ENCODE measurements around the gene NAA10. TPM values are rescaled to one million over a fixed set of nuclear protein-coding genes. Genes with fewer than 3 reads are reported as not detected.

The NAA10 gene
- total RNA-seq, 1 experiment from 2014 or later: 107 TPM

- CTCF ChIA-PET: interaction anchor here (1.1 kb wide), 1 partner anchor 86 kb away, joined by 4 read pairs; no protein-coding TSS in a partner anchor
- no peaks in the 10 kb centered on the region; the same call in 1 of the 2 replicates for H3K27me3 Mint-ChIP-seq (ENCODE audit: low read depth)
- peaks cover 9% of the 10 kb centered on the region for H3K4me1 Mint-ChIP-seq
Measured at GRCh38 chrX:153907456-153907855, 27.4 kb downstream of the NAA10 start.

GRCh38 chrX:153906126-153906917 is 28.5 kb downstream of the NAA10 start:
- Mint-ChIP-seq H3K27ac (no peak overlapping the region), H3K4me3 (no peak overlapping the region), H3K27me3 (ENCODE audit: low read depth) (no peaks in the 10 kb centered on the region; the same call in 1 of the 2 replicates), H3K9me3 (no peaks in the 10 kb centered on the region), H3K36me3 (no peaks in the 10 kb centered on the region), H3K4me1 (peaks cover 17% of the 10 kb centered on the region)
- ATAC-seq (no peak), DNase-seq (ENCODE audit: low spot score) (no peak)
- TF ChIP-seq, protein P1, sequence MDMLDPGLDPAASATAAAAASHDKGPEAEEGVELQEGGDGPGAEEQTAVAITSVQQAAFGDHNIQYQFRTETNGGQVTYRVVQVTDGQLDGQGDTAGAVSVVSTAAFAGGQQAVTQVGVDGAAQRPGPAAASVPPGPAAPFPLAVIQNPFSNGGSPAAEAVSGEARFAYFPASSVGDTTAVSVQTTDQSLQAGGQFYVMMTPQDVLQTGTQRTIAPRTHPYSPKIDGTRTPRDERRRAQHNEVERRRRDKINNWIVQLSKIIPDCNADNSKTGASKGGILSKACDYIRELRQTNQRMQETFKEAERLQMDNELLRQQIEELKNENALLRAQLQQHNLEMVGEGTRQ (CRISPR knock-in tag; IDR thresholded peaks at IDR 0.05): no peak
- no peak for TF ChIP-seq ZNF396 (CRISPR knock-in tag; IDR thresholded peaks at IDR 0.05; ENCODE audit: borderline replicate concordance)
- TF ChIP-seq, protein P2, sequence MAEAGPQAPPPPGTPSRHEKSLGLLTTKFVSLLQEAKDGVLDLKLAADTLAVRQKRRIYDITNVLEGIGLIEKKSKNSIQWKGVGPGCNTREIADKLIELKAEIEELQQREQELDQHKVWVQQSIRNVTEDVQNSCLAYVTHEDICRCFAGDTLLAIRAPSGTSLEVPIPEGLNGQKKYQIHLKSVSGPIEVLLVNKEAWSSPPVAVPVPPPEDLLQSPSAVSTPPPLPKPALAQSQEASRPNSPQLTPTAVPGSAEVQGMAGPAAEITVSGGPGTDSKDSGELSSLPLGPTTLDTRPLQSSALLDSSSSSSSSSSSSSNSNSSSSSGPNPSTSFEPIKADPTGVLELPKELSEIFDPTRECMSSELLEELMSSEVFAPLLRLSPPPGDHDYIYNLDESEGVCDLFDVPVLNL (CRISPR knock-in tag; IDR thresholded peaks at IDR 0.05; ENCODE audit: borderline replicate concordance, low read depth): no peak
- TF ChIP-seq AFF4 (CRISPR knock-in tag; IDR thresholded peaks at IDR 0.05; ENCODE audit: borderline replicate concordance): no peak
- TF ChIP-seq ZNF671 (CRISPR knock-in tag; IDR thresholded peaks at IDR 0.05): no peak
- TF ChIP-seq OVOL2 (CRISPR knock-in tag; IDR thresholded peaks at IDR 0.05; ENCODE audit: borderline replicate concordance): no peak
- no peak for TF ChIP-seq ELF4 (CRISPR knock-in tag; IDR thresholded peaks at IDR 0.05; ENCODE audit: low read depth)
- no peak for TF ChIP-seq CREM (CRISPR knock-in tag; IDR thresholded peaks at IDR 0.05)
- POLR2A ChIA-PET: no interaction called here
- CTCF ChIA-PET: interaction anchor here (0.6 to 1.7 kb wide), 3 partner anchors 41 to 99 kb away, joined by 4 to 6 read pairs (median 4); no protein-coding TSS in a partner anchor

More at GRCh38 chrX:153907456-153907855, 27.4 kb downstream of the NAA10 start:
- POLR2A ChIA-PET: no interaction called here
- ATAC-seq (no peak), DNase-seq (ENCODE audit: low spot score) (no peak)
- Mint-ChIP-seq H3K4me3 (no peak overlapping the region), H3K9me3 (no peaks in the 10 kb centered on the region), H3K36me3 (no peaks in the 10 kb centered on the region), H3K27ac (no peak overlapping the region)
- TF ChIP-seq NFE2L1 (CRISPR knock-in tag; IDR thresholded peaks at IDR 0.05) (no peak), HMGXB4 (CRISPR knock-in tag; IDR thresholded peaks at IDR 0.05) (no peak)

DNA sequence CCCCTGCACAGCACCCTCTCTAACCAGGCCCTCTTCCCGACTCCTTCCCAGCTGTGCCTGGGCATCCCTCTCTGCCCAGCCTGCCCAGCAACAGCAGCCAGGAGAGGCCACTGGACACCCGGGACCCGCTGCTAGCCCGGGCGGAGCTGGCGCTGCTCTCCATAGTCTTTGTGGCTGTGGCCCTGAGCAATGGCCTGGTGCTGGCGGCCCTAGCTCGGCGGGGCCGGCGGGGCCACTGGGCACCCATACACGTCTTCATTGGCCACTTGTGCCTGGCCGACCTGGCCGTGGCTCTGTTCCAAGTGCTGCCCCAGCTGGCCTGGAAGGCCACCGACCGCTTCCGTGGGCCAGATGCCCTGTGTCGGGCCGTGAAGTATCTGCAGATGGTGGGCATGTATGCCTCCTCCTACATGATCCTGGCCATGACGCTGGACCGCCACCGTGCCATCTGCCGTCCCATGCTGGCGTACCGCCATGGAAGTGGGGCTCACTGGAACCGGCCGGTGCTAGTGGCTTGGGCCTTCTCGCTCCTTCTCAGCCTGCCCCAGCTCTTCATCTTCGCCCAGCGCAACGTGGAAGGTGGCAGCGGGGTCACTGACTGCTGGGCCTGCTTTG is 29.2 kb downstream of the NAA10 start:
- Mint-ChIP-seq H3K36me3 (no peaks in the 10 kb centered on the region), H3K27ac (no peak overlapping the region), H3K9me3 (no peaks in the 10 kb centered on the region), H3K27me3 (ENCODE audit: low read depth) (no peaks in the 10 kb centered on the region; the same call in 1 of the 2 replicates), H3K4me1 (peaks cover 22% of the 10 kb centered on the region), H3K4me3 (no peak overlapping the region)
- ChIA-PET POLR2A (no interaction called here), CTCF (interaction anchor here (1.7 kb wide), 1 partner anchor 42 kb away, joined by 6 read pairs; no protein-coding TSS in a partner anchor)
- ATAC-seq (no peak), DNase-seq (ENCODE audit: low spot score) (no peak)
- TF ChIP-seq FOXP1 (CRISPR knock-in tag; IDR thresholded peaks at IDR 0.05; ENCODE audit: borderline replicate concordance) (no peak), SOX15 (CRISPR knock-in tag; IDR thresholded peaks at IDR 0.05) (no peak), PRDM15 (CRISPR knock-in tag; IDR thresholded peaks at IDR 0.05) (no peak), USF1 (CRISPR knock-in tag; IDR thresholded peaks at IDR 0.05) (no peak), NR3C1 (CRISPR knock-in tag; conservative IDR thresholded peaks at IDR 0.05; ENCODE audit: low read depth) (no peak)
- TF ChIP-seq, protein P3, sequence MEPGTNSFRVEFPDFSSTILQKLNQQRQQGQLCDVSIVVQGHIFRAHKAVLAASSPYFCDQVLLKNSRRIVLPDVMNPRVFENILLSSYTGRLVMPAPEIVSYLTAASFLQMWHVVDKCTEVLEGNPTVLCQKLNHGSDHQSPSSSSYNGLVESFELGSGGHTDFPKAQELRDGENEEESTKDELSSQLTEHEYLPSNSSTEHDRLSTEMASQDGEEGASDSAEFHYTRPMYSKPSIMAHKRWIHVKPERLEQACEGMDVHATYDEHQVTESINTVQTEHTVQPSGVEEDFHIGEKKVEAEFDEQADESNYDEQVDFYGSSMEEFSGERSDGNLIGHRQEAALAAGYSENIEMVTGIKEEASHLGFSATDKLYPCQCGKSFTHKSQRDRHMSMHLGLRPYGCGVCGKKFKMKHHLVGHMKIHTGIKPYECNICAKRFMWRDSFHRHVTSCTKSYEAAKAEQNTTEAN (CRISPR knock-in tag; IDR thresholded peaks at IDR 0.05): no peak
